NCI-H1694 treated with DMSO at 0.1 percent for 48 hours (cell line): ENCODE results near the gene INPP5A.

Experiments
- DNase-seq: peaks from one replicate; lab custom pipeline; 2025; lab: John Stamatoyannopoulos, UW

The INPP5A gene

DNA sequence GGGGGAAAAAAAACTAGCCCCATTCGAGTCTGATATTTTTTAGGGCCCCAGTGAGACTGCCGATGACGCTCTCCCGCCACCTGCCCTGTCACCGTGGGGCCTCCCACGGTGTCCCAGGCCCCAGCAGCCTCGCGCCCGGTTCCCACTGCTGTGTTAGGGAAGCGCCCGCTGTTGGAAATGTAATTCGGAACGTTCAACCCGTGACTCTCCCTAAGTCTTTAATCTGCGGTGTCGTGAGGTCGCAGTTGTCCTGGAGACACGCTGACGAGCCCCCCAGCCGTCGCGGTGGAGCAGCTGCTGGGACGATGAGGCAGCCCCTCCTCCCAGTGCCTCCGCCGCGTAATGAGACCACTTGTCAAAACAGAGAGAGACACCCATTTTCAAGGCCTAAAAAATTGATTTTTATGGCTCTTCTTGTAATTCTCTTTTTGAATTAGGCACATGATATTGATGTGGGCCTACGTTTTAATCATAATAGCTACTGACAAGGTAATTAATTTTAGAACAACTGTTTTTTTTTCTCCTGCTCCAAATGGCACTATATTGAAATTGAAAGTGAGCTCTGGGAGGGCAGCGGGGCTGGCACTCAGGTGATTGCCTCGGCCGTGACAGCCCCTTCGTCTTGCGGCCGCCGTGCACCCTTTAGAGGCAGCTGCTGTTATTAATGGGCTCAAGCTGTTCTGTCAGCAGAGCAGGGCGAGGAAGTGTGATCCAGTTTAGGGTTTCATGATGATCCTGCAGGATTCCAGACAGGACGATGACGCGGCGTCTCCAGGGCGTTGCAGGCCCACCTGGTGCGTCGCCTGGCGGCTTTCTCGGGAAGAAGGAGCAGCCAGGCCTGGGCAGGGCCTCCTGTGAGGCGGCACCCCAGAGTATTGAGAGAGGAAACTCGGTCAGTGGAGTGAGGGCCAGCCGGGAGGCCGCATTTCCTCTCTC is 185.1 kb downstream of the INPP5A start:
- no peak for DNase-seq

DNA sequence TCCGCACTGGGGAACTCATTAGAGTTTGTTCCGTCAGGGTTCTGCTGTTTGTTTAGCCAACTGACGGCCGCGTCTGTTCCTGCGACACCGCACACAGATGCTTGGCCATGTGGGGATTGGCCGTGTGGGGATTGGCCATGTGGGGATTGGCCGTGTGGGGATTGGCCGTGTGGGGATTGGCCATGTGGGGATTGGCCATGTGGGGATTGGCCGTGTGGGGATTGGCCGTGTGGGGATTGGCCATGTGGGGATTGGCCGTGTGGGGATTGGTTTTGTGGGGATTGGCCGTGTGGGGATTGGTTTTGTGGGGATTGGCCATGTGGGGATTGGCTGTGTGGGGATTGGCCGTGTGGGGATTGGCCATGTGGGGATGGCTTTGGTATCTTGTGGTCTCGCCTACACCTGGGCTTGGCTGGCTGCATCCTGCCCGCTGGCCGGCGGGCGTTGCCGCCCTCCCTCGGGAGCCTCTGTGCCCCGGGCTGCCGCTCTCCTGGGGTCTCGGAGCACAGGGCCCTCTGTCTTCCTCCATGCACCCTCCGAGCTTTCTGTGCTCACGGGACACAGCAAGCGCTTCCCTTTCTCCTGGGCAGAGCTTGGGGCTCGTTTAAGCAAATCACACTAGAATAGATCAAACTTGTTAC is 185.9 kb downstream of the INPP5A start:
- no peak for DNase-seq

DNA sequence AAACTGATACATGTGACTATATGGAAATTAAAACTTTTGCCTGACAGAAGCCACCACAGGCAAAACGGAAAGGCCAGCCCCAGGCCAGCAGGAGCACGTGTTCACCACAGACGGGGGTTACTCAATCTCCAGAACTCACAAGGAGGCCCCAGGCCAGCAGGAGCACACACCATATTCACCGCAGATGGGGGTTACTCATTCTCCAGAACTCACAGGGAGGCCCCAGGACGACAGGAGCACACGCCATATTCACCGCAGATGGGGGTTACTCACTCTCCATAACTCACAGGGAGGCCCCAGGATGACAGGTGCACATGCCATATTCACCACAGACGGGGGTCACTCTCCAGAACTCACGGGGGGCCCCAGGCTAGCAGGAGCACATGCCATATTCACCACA is 186.9 kb downstream of the INPP5A start:
- no peak for DNase-seq

DNA sequence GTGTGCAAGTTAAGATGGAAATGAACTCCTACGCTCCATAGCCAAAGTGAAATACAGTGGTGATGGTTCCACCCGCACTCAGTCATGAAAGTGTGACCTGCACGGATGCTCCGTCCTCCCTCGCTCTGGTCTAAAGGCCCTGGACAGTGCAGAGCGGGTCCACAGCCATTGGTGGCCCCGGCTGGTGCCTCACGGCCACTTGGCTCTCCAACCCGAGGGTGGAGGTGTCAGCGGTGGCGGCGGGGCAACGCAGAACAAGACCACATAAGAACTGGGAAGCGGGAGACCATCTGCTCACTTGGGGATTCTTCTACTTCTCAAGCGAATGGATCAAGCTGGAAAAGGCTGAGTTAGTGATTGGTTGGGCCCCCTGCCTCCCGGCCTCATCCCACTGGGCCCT is 187.6 kb downstream of the INPP5A start:
- DNase-seq = no peak

DNA sequence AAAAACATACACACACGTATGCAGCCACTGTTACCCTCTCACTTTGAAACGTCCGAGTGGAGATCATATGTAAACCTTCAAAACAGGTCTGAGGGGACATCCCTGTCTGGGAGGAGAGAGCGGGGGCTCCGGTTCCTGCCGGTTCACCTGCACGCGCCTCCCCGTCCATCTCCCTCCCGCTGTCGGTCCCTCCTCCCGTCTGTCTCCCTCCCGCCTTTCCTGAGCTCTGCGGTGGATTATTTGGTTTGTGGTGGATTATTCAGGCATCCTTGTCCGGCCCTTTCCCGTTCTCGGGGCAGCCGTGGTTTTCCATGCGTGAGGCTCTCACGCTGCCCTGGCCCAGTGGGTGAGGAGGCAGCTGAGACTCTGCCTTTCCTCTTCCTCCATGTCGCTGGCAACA is 188.6 kb downstream of the INPP5A start:
- DNase-seq = no peak

DNA sequence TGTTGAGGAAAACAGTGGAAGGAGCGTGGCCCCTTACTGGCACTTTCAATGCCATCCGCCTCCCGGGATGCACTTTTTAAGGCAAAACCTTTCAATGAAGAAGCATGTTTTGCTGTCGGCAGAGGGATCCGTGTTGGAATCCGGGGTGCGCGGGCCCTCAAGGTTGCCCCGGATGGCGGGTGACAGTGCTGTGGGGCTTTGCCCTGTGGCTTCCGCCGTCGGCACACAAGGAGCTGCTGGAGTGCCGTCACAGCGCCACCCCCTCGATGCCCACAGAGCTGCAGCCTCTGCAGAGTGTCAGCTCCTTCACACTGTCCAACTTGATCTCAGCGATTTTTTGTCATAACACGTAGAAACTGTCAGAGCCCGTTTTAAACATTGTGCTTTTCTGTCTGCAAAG is 189.4 kb downstream of the INPP5A start:
- DNase-seq = no peak

DNA sequence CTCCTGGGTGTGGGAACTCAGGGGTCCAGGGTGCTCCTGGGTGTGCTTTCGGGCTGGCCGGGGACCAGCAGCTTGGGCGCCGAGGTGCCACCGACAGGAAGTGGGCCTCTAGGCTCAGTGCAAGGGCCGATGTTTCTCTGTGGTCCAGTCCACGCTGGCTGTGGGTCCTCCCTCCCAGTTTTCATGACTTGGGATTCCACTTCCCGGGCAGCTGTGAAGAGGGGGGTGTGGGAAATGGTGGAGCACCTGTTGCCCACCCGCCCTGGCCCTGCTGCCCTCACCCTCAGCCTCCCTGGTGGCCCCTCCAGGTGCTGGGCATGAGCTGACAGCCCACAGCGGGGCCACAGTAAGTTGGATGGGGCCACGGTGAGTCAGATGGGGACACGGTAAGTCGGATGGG is 189.8 kb downstream of the INPP5A start:
- DNase-seq = no peak

DNA sequence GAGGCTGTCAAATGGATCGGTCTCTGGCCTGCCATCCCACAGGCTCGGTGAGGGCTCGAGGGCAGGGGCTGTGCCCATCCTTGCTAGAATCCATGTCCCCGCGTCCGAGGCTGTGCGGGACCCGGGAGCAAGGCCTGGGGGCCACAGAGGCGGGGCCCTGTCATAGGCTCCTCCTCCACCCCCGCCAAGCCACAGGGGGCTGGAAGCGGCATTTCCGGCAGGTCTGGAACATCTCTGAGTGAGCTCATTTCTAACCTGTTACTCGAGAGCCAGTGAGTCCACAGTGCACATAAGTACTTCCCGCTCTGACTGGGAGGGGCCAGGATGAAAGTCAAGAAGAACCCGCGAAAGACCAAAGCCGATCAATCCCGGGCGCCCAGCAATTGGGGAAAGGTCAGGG is 190.7 kb downstream of the INPP5A start:
- no peak for DNase-seq

DNA sequence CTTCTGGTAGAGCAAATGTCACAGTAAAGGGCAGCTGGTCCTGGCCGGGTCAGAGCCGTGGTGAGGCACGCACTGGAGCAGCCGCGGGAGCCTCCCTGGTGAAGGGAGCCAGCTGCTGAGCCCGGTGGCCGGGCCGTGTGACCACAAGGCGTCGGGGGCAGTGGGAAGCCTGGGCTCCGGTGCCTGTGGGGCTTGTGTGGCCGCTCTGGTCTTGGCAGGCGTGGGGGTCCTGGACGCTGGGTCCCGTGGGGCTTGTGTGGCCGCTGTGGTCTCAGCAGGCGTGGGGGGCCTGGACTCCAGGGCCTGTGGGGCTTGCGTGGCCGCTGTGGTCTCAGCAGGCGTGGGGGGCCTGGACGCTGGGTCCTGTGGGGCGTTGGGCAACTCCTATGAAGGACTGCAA is 191.2 kb downstream of the INPP5A start:
- no peak for DNase-seq

DNA sequence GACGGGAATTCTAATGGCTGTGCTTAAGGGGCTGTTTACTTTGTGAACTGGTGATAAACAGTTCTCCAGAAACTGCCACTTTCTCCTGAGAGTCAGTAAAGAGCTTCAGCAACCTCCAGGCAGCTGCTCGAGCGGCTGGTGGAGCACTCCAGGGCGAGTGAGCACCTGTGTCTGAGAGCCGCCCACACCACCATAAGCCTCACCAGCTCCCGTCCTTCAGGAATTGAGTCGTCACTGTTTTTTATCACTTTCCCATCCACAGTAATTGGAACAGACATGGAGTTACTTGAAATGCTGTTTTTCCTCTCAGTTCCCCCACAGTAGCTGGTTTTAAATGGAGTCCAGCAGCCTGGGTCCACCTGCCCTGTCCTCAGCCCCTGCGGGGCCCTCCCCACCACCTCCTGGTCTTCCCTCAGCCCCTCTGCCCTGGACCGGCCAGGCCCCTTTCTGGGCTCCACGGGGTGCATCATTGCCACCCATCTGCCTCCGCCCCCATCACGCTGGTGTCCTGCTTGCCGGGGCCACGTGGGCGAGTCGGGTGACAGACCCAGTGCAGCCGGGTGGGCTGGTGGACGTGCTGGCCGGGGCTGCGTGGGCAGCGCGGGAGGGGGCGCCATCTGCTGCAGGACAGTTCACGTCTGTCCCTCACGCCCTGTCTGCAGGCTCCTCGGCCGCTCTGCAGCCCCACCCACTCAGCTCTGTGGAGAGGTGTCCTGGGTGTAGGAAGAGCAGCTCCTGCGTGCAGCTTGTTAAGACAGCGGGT is 192.4 kb downstream of the INPP5A start:
- DNase-seq = no peak

DNA sequence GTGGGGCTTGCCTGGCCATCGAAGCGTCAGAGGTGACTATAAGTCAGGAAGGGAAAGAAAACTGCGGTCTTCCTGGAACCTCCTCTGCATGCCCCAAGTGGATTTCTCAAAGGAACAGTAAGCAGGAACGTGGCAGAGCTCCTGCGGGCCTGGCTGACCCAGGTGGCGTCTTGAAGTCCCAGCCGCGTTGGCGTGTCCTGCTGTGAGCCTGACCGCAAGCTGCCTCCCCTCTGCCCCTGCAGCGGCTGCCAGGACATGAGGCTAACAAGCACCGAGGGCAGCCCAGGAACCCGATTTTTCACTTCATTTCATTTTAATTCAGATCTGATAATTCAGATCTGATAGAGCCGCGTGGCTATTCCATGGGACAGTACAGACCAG is 193.0 kb downstream of the INPP5A start:
- DNase-seq = no peak

DNA sequence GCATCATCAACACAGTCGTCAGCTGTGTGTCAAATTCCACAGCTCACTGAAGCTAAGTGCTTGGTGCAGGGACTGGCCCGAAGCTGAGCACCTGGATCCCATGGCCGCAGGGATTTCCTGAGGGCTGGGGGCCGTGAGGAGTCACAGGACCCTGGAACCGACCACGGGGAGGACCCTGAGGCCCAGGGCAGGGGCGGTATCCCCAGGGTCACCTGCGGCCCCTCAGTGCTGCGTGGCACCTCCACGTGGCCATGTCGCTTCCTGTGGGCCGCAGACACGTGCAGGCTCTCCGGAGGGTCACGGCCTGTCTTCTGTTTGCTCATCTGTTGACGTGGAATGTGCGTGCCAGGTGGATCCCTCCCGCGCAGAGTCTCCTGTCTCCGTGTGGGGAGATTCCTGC is 194.9 kb downstream of the INPP5A start:
- DNase-seq = no peak

DNA sequence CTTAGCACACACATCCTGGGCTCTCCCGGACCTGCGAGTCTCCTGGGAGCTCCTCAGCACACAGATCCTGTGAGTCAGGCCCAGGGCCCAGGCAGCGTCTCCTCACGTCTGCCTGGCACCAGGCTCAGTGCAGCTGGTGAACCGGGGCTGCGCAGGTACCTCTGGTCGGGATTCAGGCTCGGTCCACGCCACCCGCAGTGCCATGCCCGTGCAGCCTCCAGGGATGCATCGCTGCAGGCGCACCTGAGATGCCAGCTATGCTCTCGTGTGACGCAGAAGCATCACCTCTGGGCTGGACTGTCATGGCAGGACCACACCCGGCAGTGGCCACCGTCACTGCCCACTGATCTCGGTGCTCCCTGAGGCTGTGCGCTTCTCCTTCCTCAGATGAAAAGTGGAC is 196.3 kb downstream of the INPP5A start:
- no peak for DNase-seq

DNA sequence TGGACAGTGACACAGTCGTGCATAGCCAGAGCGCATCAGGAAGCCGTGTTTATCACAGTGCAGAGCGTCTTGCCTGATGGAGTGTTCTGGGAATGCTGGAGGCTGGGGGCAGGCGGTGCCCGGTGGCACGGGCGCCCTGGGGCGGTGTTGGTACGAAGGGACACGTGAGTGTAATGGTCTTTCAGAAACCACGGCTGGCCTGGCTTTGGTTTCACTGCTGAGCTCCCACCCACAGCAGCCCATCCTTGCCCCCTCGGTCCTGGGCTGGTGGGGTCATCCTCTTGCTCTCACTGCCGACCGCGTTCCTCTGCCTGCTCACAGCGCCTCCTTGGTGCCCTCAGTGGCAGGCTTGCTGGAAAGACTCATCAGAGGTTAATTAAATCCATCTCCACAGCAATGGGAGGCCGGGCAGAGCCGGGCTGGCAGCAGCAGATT is 197.8 kb downstream of the INPP5A start:
- no peak for DNase-seq

DNA sequence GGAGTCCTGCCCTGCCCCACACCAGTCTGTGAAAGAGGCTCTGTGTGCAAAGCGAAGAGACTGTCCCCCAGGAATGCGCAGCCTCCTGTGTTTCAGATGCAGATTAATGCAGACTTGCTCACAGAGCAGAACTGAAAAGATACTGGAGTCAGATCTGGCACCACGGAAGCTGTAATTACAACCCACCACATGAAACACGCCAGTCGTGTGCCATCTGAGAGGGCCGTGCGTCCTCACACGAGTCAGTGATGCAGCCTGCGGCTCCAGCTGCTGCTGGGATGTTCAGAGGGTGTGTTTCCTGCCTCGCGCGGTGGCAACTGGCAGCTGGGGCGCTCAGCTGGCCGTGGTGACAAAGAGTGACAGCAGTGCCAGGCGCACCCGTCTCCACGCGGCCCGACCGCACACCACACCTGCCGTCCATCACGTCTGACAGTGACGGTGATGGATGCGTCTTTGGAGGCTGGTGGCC is 198.4 kb downstream of the INPP5A start:
- DNase-seq = no peak

DNA sequence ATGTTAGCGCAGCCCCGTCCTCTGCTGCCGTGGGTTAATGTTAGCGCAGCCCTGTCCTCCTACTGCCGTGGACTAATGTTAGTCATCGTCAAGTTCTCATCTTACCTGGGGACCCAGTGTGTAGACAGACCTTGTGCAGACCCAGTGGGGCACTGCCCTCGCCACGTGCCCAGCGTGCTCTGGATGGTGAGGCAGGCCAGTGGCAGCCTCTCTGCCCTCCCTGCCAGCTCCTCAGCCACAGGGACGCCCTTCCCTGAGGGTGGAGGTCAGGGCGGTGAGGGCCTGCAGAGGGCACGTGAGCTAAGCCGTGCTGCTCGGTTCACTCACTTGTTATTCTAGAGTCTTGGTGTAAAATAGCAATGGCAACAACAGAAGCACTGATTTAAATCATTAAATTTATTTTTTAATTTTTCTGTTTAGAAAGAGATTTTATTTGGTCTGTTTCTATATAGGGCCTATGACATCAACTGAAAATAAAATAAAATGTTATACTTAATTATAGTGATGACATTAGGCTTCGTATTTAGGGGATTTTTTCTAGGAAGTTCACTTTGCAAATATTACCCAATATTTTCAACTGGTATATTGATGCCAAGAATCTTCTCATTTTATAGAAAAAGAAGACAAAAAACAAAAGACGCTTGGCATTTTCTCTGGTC is 199.9 kb downstream of the INPP5A start:
- DNase-seq = no peak

DNA sequence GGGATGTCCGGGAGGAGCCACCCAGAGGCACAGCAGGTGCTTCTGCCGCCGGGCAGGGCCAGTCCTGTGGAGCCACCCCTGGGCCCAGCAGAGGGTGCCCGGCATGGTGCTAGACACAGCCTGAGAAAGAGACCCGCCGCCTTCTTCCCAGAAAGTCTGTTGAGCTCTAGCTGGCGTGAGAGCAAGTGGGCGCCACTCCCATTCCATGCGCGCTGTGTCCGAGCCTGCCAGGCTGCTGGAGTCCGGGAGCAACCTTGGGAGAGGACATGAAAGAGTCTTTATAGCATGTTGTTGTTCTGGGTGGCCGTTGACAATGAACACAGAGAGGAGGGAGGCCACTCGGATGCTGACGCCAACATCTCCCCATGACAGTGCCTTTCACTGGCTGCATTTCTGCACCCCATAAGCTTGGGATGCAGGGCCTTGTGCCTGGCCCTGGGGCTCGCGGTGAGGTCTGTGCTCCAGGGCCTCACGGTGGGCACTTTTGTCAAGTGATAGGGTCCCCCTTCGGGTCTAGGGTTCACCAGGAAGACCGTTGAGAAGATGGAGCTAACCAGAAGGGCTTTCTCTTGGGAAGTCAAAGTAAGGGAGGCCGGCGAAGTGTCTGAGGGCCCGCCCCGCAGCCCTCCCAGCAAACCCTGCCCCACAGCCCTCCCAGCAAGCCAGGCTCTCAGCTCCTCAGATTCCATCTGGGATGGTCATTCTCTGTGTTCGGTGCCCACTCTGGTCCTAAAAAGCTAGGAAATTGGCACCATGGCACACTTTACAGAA is 201.1 kb downstream of the INPP5A start:
- DNase-seq = no peak

DNA sequence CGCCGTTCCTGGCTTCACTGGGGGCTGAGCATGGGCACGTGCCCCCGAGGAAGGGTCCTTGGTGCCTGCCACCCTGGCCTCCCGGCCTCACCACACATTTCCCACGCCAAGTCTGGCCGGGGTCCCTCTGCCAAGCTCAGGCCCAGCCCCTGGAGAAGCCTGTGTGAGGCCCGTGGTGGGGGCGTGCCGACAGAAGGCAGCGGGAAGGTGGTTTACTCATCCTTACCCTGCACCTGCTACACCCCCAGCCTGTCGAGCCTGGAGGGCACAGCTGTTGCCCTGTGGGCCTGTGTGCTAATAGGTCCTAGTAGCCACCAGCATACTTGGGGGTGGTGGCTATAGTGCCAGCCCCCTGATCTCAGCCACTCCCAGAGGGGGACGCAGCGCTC is 201.6 kb downstream of the INPP5A start:
- DNase-seq = no peak

DNA sequence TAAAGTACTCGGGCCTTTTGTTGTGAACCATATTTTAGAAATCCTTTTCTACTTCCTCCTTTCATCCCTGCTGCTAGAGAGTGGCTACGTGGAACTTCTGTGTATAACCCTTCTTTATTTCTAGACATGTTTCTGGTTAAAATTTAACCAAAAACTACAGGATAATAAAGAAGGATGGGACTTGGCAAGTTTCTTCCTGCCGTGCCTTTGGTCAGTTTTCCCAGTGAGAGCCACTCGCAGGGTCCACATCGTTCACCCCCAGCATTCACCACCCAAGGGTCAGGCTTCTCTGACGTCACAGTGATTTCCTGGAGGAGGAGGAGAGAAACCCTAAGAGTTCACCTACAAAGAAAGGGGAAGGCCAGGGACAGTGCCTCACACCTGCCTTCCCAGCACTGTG is 203.0 kb downstream of the INPP5A start:
- no peak for DNase-seq

DNA sequence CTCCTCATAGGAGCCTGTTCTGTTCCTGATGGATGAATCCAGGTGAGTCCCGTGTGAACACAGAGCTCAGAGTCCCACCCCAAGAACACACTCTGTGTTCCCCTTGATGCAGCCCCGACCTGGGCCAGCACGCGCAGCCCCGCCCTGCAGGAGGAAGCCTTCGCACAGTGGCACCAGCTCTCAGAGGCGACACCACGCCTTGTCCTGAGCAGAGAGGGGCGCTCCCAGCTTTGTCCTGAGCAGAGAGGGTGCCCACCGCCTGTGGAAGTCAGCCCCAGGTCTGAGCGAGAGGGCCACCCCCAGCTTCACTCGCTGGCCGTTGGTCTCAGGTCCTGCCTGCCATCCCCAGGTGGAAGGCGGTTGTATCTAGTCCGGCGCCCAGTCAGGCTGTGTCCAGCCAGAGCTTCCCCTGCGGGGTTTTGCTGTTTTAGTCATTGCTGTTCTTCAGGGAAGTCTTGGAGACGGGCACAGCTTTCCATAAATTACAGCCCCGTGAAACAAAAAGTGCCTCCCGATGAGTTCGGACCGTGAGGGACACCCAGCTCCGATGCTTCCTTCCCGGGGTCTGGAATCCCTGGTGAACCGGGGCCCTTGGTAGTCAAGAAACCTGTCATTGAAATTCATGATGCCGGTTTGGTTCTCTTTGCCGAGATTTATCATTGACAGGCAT is 204.7 kb downstream of the INPP5A start:
- DNase-seq = no peak

DNA sequence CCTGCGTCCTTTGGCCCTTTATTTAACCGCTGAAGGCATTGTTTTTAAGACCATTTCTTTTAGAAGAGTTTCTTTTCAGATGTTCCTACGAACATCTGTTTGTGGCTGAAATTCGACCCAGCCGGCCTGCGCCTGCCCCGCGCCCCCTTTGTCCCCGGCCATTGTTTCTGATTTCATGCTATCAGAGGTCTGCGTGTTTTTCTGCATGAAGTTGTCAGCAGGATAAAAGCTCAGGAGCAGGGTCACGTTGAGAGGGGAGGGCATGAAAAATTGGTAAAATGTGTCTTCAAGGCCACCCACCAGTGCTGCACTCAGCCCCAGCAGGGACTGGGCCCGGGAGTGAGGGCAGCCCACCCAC is 205.2 kb downstream of the INPP5A start:
- DNase-seq = no peak
